Right lung (tissue), 5 donors: ENCODE data around the gene SLC22A13. TPM values are rescaled to one million over a fixed set of nuclear protein-coding genes. Genes with fewer than 3 reads are reported as not detected.
"Not testable (repeated sequence)": the region's sequence is repeated elsewhere in the genome, so short reads cannot be mapped to it uniquely, and the experiment has no call there.

Experiments
- DNase-seq, 2 donors: peaks; one replicate each; pipeline ENCODE4 v3.0.0-alpha.2; 2013
- polyA plus RNA-seq, 5 donors: library from polyadenylated mRNA; unstranded; fragments of 120-200 nt; gene quantifications; one replicate each; pipeline versions ENCODE4 v1.2.1 to v1.2.3, GENCODE V29; 2013; ENCODE audit warnings: inconsistent platforms in 1 of 5, low replicate concordance in 1 of 5; ENCODE audit not compliant: insufficient read length in 5 of 5, insufficient read depth in 1 of 5

The SLC22A13 gene
- polyA plus RNA-seq, 5 donors: 0.06 to 0.24 (median 0.10) TPM

DNA sequence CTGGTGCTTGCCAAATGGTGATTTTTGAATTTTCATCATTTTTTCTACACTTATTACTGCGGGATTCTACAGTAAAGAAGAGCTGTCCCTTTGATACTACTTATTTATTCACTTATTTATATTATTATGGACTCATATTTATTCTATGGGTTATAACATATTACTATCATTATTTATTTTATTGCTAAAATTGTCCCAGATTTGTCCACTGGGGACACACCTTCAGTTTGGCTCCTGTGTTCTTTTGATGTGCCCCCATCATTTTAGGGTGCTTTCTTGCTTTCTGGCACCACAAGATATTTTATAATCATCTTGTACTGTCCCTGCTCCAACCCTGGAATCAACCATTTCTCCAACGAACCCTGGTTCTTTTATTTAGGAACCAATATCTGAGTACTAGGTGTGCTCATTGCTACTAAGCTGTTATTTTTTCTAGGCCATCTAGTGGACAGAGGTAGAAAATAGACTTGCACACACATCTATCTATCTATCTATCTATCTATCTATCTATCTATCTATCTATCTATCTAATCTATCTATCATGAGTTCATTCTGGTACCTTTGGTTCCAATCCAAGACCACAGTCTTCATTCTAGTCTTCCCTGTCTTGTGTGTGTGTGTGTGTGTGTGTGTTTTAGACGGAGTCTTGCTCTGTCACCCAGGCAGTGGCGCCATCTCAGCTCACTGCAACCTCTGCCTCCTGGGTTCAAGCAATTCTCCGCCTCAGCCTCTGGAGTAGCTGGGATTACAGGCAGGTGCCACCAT lies 32.5 kb downstream of the SLC22A13 start:
- DNase-seq: no peak

DNA sequence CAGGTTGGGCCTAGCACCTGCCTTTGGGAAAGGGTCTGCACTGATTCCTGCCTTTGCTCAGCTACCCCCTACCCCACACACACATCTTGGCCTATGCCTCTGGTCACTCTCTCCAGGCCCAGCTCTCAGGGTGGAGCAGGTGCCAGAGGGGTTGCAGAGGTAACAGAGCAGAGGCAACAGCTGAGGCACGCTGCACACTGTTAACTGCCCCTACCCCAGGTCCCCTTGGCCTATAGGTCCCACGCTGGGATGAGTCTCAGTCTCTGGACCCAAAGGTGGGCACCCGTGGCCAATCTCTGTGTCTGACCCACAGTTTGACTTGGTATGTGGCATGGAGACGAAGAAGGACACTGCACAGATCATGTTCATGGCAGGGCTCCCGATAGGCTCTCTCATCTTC lies 41.3 kb downstream of the SLC22A13 start:
- DNase-seq: no peak

DNA sequence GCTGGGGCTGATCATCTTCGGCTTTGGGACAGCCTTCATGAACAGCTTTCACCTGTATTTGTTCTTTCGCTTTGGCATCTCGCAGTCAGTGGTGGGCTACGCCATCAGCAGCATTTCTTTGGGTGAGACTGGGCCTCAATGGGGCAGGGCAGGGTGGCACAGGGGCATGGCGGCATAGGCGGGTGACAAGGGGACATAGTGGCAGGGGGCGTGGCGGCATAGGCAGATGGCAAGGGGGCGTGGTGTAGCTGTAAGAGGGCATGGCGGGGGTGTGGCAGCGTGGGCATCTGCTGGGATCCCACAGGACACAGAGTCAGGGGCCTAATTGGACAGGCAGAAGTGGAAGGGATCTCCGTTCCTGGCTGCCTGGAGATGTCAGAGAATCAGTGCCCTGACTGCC lies 42.0 kb downstream of the SLC22A13 start:
- DNase-seq: no peak

DNA sequence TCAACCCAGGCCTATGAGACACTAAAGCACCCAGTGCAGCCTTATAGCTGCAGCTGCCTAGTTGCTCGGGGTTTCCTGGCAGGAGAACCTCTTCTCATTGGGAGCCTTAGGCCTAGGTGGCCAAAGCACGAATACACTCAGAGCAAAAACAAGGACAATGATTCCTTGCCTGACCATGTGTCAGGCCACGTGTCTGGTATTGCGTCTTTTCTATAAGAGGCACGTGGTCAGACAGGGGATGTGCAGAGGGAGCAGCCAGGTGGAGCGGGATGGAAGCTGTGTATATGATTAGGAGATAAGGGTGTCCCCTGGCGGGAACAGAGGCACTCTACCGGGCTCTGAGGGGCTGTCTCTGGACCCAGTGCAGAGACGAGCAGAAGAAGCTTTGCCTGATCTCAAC lies 42.8 kb downstream of the SLC22A13 start:
- DNase-seq: no peak

DNA sequence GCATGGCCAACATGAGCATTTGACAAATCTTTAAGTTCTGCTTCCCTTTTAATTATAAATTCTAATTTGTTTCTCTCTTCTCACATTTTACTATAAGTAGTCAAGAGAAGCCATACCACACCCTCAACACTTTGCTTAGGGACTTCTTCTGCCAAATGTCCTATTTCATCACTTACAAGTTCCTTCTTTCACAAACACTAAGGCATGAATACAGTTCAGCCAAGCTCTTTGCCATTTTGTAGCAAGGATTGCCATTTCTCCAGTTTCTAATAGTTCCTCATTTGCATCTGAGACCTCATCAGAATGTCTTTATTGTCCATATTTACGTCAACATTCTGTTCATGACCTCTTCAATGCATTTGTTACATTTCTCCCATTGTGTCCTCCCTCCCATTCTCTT lies 45.9 kb downstream of the SLC22A13 start:
- no peak for DNase-seq

DNA sequence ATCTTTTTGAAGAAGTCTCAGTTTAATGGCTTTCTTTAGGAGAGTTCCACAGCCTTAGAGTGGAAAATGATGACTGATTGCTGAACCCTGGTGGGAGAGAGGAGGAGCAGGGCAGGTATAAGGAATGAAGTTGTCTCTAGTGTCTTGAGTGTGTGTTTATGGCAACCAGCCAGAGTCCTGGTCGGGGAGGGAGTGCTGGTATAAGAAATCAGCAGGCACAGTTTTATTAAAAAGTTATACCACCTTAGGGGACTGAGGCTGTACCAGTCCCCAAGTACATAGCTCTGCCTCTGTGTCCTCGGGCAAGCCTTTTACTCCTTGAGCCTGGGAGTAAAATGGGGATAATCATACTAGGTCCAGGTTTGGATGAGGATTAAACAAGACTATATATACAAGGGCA lies 46.3 kb downstream of the SLC22A13 start:
- no peak for DNase-seq

DNA sequence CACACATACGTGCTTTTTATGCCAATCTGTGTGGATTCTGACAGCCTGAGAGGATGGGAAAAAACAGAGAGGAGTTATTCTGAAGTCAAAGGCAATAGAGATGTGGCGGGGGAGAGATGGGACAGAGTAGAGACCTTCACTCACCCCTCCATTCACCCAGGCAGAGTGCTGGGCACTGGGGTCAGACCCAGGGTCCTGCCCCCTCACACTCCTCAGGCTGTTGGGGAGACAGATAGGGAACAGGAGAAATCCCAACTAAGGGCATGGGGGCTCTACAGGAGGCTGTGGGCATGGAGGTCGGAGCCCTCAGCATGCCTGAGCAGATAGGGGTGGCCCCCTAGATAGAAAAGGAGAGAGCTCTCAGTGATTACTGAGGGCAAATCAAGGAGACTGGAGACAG lies 46.7 kb downstream of the SLC22A13 start:
- no peak for DNase-seq

DNA sequence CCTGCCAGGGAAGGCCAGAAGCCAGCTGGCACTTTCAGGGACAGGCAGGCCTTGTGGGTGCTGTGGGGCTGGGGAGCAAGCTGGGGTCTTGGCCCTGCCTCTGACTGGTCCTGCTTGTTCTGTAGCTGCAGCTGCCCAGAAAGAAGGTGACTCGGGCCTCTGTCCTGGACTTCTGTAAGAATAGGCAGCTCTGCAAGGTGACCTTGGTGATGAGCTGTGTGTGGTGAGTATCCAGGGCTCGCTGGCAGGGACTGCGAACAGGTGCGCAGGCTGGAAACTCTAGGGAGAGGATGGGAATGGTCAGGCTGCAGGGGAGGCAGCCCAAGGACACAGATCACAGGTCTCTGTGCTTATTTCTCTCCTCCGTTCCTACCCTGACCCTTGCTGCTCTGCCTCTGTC lies 47.7 kb downstream of the SLC22A13 start:
- DNase-seq: no peak

DNA sequence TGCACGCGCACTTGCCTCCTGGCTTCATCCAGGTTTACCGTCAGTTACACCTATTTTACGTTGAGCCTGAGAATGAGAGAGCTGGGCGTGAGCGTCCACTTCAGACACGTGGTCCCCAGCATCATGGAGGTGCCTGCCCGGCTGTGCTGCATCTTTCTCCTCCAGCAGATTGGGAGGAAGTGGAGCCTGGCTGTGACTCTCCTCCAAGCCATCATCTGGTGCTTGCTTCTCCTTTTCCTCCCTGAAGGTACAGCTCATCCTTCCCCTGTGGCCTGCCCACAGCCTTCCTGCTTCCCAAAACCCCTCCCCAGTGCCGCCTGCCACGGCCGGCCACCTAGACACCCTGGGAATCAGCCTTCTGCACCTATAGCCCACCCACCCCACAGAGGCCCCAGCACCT lies 48.1 kb downstream of the SLC22A13 start:
- DNase-seq: no peak

DNA sequence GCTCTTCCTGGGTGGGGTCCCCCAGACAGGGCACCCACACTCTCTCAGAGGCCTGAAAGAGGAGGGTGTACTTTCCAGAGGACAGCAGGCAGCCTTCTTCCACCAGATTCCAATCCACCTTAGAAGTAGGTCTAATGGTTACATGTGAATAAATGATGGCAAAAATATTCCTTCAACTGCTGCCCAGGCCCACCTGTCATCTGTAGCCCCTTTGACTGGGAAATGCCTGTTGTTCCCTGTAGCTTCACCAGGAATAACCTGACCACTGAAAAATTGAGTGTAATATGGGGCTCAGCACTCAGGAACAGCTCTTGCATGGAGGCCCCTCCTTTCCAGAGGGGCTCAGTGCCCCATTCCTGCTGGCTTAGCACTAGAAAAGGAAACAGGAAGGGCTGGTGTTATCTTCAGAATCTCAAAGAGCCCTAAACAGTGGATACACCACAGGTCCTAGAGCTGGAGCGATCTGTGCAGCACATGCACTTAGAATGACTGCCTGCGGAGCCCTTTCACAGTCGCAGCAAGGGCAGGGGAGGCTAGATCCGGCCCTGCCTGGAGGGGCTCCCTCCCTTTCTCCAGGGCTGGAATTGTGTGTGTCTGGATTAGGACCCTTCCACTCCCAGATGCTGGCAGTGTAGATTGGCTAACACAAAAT lies 48.6 kb downstream of the SLC22A13 start:
- DNase-seq: no peak

DNA sequence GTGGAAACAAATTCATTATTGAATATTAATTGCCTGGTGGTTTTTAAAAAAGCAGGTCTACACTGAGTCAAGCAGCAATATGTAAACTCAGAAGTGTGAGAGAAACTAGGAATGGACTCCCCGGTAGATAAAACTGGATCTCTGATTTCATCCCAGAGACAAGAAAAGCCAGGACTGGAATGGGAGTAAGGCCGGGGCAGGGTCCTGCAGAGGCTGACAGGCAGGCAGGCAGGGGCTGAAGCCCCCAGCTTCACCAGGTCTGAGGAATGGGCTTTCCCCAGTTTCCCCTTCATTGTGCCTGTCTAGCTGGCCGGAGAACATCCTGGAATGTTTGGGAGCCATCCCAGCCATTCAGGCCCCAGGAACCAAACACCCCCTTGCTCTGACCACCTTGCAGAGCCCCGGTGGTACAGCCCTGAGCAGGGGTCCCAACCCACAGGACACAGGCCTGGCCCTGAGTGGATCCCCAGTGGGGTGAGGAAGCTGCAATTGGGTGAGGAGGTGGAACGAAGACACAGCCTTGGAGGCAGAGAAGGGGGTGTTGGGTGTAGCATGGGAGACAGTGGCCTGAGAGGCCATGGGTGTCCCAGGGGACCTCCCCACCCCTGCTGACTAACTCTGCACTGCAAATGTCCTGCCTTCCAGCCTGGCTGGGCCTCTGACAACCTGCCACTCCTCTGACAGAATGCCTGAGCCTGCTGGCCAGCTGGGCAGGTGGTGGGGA lies 49.3 kb downstream of the SLC22A13 start:
- DNase-seq: no peak

DNA sequence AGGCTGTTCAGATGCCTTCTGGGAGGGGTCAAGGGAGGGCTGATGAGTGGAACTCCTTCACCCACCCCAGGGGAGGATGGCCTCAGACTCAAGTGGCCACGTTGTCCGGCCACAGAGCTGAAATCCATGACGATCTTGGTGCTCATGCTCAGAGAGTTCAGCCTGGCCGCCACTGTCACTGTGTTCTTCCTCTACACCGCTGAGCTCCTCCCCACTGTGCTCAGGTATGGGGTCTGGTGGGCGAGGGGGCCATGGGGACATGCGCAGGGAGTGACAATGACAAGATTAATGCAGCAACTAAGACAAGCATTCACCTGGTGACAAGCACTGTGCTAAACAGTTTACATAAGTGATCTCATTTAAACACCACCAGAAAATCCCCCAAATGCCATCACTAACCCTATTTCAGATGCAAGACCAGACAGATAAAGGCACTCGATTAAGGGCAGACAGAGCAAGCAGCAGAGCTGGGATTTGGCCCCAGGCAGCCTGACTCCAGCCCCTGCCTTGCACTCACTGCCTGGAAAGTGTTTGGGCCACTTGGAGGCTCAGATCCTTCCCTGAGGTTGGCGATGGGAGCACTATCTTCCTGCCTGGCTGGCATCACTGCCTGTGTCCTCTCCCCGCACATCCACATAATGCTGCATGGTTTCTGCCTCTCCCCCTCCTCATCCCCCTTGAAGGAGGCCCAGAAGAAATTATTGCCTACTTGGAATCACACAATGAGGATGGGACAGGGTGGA lies 50.0 kb downstream of the SLC22A13 start:
- DNase-seq: no peak

DNA sequence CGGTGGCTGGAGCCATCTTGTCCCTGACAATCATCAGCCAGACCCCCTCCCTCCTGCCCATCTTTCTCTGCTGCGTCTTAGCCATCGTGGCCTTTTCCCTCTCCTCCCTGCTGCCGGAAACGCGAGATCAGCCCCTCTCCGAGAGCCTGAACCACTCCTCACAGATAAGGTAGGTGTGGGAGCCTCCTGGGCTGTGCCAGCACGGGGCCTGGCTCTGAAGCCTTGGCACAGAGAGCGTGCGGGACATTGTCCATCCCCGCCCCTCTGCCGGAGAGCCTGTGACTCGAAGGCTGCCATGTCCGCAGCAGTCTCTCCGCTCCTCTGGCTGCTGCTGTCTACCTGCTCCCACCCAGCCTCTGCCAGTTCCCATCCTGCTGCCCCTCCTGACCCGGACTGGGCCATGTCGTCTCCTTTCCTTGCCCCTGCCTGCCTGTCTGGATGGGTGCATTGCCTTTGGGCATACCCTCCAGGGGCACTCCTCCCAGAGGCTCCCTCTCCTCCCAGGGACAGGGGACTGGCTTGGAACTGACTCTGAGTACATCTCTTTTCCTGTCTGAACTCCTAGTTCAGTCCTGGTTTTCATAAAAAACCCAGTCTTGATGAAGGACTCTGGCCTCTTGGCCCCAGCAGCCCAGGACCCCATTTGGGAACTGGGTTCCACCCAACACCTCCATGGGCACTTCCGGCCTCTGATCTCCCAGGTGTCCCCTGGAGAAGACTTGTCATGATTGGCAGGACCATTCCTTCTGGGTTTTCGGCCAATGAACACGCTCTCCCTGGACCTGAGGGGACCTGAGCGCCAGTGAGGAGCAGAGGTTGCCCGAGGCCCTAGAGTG lies 51.0 kb downstream of the SLC22A13 start:
- no peak for DNase-seq

DNA sequence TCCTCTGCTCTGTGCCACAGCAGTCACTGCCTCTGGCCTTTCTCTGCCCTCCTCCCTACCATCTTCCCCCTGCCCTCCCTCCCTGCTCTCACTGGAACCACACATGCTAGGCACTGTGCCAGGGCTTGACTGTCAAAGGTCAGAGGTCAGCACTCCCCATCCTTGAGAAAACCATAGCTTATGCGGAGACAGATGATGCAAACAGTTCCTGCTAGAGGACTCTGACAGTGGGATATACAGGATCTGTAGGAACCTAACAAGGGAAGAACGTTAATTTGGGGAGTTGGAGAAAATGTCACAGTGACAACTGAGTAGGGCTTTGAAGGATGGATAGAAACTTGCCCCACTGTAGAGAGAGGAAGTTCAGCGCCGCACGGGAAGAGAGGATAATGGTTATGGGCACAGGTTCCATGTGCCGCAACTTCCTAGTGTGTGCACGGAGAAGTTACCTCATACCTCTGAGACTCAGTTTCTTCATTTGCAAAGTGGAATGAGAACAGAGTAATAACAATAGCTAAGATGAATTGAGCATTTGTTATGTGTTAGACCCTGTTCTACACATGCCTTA lies 51.7 kb downstream of the SLC22A13 start:
- no peak for DNase-seq

DNA sequence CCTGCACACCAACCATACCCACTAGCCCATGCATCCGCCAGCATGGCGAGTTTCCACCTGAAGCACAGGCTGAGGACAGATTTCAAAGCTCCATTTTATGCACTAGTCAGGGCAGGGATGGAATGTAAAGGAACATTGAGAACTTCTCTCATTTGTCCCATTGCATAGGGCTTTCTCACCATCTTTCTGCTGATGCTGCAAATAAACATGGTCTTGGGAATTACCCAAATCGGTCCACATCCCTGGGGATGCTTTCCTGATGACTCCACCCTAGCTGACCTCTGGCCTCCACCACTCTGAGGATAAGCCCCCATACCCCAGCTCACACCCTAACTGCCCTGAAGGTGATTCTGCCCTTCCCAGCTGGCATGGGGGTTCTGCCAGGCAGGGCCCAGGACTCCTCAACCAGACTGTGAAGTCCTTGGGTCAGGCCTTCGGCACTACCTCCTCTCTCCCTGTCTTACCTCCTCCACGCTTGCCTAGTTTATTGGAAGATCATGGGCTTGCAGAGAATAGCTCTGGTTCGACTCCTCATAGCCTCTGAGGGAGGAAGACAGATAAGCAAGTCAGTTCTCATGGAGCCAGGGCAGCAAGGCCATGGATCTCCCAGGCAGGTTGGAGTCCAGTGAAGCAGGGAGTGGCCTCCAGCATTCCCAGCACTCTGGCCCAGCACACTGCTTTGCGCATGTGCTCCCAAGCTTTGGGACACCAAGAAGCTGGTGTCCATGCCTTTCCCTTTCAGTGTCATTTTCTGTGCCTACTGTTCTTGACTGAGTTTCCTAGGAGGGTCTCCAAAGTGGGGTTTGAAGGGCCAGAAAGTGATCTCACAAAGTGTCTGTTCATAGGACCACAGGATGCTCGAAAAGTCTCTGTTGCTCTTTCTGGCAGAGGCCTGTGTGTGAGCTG lies 53.4 kb downstream of the SLC22A13 start:
- no peak for DNase-seq

DNA sequence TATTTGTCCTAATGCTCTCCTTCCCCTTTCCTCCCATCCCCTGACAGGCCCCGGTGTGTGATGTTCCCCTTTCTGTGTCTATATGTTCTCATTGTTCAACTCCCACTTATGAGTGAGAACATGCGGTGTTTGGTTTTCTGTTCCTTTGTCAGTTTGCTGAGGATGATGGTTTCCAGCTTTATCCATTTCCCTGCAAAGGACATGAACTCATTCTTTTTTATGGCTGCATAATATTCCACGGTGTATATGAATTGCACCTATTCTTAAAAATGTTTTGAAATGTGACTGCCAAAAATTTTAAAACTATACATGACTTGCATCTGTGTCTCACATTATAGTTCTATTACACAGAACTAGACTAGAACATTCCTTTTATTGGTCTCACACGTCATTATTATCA lies 55.0 kb downstream of the SLC22A13 start:
- DNase-seq: not testable (repeated sequence)

DNA sequence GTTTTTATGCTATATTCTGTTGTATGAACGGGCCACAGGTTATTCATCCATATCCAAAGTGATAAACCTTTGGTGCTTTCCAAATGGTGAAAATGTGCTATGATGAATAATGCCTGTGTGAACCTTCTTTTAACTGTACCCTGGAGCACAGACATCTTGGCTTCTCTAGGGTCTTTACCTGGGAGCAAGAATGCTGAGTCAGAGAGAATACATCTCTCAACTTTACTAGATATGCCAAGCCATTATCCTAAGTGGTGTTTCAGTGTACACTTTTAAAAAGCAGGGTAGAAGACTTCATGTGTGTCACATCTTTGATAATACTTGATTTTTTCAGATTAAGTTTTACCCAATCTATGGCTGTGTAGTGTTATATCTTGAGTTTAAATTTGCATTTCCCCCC lies 57.4 kb downstream of the SLC22A13 start:
- no peak for DNase-seq

DNA sequence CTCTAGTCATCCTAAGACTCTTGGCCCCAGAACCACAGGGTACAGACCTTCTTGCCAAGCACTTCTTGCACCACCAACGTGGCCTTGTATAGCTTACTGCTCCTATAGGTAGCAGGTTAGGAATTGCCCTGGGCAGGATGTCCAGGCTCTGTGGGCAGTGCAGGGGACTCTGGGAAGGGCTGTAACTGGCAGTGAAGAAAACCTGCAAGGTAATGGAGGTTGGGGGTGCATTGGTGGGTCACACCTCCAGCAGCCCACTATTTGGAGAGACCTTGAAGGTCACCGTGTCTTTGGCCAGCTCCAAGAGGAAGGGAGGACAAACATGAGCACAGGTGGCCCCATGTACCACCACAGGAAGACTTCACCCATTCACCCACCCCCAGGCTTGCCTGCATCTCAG lies 59.6 kb downstream of the SLC22A13 start:
- DNase-seq: no peak

DNA sequence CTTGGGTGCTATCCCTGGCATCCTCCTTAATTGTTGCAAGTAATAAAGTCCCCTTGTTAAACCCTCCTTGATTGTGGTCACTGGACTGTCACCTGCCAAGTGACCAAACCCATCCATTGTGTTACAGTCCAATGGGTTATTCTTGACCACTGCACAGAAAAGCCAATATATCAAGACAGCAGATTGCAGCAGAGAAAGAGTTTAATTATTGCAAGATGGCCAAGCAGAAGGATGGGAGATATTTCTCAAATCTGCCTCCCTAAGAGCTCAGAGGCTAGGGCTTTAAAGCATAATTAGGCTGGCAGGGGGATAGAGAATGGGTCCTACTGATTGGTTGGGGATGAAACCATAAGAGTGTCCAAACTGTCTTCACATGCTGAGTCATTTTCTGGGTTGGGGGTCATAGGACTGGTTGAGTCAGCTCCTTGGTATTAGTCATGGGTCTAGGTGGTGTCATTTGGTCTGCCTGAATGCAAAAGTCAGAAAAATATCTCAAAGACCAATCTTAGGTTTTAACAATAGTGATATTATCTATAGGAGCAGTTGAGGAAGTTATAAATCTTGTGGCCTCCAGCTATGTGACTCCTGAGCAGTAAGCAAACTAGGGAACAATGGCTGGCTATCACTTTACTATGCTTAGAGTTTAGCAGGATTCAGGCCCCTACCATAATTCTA lies 61.9 kb downstream of the SLC22A13 start:
- DNase-seq: no peak
